ENCODE measurements around the gene KRTAP10-8. TPM values are rescaled to one million over a fixed set of nuclear protein-coding genes. Genes with fewer than 3 reads are reported as not detected.

The KRTAP10-8 gene
- total RNA-seq (2021; ENCODE audit: unreplicated experiment) (not detected), Bru-seq, nascent RNA (not detected), BruChase-seq, experiment 1, labeled RNA remaining after a 2-hour chase (not detected), BruChase-seq, experiment 2, labeled RNA remaining after a 6-hour chase (not detected)
- not detected for polyA plus RNA-seq (2012; ENCODE audit: insufficient read length)
- long read RNA-seq = 0 reads

GRCh38 chr21:44612029-44612486 is at the start of gene KRTAP10-8:
Gene KRTAP10-8, plus strand, starts transcription at chr21:44612079. Its CDS starts 22 bp downstream, at chr21:44612101.
- Histone ChIP-seq H3K9me3 (ENCODE audit: control insufficient read depth, insufficient read depth, low read depth, low read length) (peaks cover 3% of the 10 kb centered on the region; the same call in 1 of the 2 replicates), H3K36me3 (ENCODE audit: control insufficient read depth, insufficient read depth, low read length) (no peaks in the 10 kb centered on the region), H3K27ac (ENCODE audit: low read length) (no peak within 1 kb of the TSS), H3K27me3 (ENCODE audit: control insufficient read depth, insufficient read depth, low read length) (no peaks in the 10 kb centered on the region), H3K4me3 (ENCODE audit: low read depth in 2 of 2, low read length in 2 of 2) (no peak within 1 kb of the TSS), H3K4me1 (ENCODE audit: control insufficient read depth, insufficient read depth, low read length) (no peaks in the 10 kb centered on the region)
- TF ChIP-seq SIN3A (IDR thresholded peaks at IDR 0.05; ENCODE audit: borderline replicate concordance, insufficient read depth, low read depth, low read length) = no peak
- TF ChIP-seq POLR2AphosphoS5 (IDR thresholded peaks at IDR 0.05; ENCODE audit: low read depth, low read length) = no peak
- TF ChIP-seq, protein P1, sequence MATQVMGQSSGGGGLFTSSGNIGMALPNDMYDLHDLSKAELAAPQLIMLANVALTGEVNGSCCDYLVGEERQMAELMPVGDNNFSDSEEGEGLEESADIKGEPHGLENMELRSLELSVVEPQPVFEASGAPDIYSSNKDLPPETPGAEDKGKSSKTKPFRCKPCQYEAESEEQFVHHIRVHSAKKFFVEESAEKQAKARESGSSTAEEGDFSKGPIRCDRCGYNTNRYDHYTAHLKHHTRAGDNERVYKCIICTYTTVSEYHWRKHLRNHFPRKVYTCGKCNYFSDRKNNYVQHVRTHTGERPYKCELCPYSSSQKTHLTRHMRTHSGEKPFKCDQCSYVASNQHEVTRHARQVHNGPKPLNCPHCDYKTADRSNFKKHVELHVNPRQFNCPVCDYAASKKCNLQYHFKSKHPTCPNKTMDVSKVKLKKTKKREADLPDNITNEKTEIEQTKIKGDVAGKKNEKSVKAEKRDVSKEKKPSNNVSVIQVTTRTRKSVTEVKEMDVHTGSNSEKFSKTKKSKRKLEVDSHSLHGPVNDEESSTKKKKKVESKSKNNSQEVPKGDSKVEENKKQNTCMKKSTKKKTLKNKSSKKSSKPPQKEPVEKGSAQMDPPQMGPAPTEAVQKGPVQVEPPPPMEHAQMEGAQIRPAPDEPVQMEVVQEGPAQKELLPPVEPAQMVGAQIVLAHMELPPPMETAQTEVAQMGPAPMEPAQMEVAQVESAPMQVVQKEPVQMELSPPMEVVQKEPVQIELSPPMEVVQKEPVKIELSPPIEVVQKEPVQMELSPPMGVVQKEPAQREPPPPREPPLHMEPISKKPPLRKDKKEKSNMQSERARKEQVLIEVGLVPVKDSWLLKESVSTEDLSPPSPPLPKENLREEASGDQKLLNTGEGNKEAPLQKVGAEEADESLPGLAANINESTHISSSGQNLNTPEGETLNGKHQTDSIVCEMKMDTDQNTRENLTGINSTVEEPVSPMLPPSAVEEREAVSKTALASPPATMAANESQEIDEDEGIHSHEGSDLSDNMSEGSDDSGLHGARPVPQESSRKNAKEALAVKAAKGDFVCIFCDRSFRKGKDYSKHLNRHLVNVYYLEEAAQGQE (IDR thresholded peaks at IDR 0.05; ENCODE audit: insufficient read depth in 1 of 2, low read depth in 2 of 2, low read length in 1 of 2) = no peak
- TF ChIP-seq TCF7L2 (IDR thresholded peaks at IDR 0.05; ENCODE audit: low read depth, low read length) = no peak
- TF ChIP-seq, protein P2, sequence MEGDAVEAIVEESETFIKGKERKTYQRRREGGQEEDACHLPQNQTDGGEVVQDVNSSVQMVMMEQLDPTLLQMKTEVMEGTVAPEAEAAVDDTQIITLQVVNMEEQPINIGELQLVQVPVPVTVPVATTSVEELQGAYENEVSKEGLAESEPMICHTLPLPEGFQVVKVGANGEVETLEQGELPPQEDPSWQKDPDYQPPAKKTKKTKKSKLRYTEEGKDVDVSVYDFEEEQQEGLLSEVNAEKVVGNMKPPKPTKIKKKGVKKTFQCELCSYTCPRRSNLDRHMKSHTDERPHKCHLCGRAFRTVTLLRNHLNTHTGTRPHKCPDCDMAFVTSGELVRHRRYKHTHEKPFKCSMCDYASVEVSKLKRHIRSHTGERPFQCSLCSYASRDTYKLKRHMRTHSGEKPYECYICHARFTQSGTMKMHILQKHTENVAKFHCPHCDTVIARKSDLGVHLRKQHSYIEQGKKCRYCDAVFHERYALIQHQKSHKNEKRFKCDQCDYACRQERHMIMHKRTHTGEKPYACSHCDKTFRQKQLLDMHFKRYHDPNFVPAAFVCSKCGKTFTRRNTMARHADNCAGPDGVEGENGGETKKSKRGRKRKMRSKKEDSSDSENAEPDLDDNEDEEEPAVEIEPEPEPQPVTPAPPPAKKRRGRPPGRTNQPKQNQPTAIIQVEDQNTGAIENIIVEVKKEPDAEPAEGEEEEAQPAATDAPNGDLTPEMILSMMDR (IDR thresholded peaks at IDR 0.05) = no peak
- ATAC-seq (no peak), DNase-seq (ENCODE audit: low read depth, low spot score) (no peak)
- CTCF ChIA-PET = no interaction called here
- in situ Hi-C loops (cut with HindIII; ENCODE audit: low pct_unique_long_range_greater_than_20kb, low sequenced_read_pairs) (no loop called here), intact Hi-C loops (cut with micrococcal nuclease; ENCODE audit: unreplicated experiment) (no loop called here)
- no TSS peak for BruUV-seq (replicated peaks)
- POLR2A ChIA-PET = no interaction called here

GRCh38 chr21:44564099-44564498 is 47.8 kb upstream of the KRTAP10-8 start:
- Histone ChIP-seq H3K4me3 (ENCODE audit: low read depth in 2 of 2, low read length in 2 of 2) (no peak overlapping the region), H3K4me1 (ENCODE audit: control insufficient read depth, insufficient read depth, low read length) (no peaks in the 10 kb centered on the region), H3K36me3 (ENCODE audit: control insufficient read depth, insufficient read depth, low read length) (no peaks in the 10 kb centered on the region), H3K9me3 (ENCODE audit: control insufficient read depth, insufficient read depth, low read depth, low read length) (no peaks in the 10 kb centered on the region), H3K27ac (ENCODE audit: low read length) (no peak overlapping the region), H3K27me3 (ENCODE audit: control insufficient read depth, insufficient read depth, low read length) (no peaks in the 10 kb centered on the region)
- ATAC-seq (no peak), DNase-seq (ENCODE audit: low read depth, low spot score) (no peak)
- TF ChIP-seq POLR2AphosphoS5 (IDR thresholded peaks at IDR 0.05; ENCODE audit: low read depth, low read length) (no peak), SIN3A (IDR thresholded peaks at IDR 0.05; ENCODE audit: borderline replicate concordance, insufficient read depth, low read depth, low read length) (no peak), TCF7L2 (IDR thresholded peaks at IDR 0.05; ENCODE audit: low read depth, low read length) (no peak)
- TF ChIP-seq, protein P1 (IDR thresholded peaks at IDR 0.05; ENCODE audit: insufficient read depth in 1 of 2, low read depth in 2 of 2, low read length in 1 of 2) = no peak
- TF ChIP-seq, protein P2 (IDR thresholded peaks at IDR 0.05) = no peak
- BruUV-seq (replicated peaks) = no TSS peak
- in situ Hi-C loops (cut with HindIII; ENCODE audit: low pct_unique_long_range_greater_than_20kb, low sequenced_read_pairs) = no loop called here
- CTCF ChIA-PET = no interaction called here
- POLR2A ChIA-PET = interaction anchor here (0.6 kb wide), 1 partner anchor 635 kb away, joined by 3 read pairs; no protein-coding TSS in a partner anchor
- intact Hi-C loops (cut with micrococcal nuclease; ENCODE audit: unreplicated experiment) = no loop called here
